Measurements from ENCODE around the gene THTPA.
A peak's percentile ranks its signal among the peaks of the same experiment; 100 is the strongest.

The THTPA gene

DNA sequence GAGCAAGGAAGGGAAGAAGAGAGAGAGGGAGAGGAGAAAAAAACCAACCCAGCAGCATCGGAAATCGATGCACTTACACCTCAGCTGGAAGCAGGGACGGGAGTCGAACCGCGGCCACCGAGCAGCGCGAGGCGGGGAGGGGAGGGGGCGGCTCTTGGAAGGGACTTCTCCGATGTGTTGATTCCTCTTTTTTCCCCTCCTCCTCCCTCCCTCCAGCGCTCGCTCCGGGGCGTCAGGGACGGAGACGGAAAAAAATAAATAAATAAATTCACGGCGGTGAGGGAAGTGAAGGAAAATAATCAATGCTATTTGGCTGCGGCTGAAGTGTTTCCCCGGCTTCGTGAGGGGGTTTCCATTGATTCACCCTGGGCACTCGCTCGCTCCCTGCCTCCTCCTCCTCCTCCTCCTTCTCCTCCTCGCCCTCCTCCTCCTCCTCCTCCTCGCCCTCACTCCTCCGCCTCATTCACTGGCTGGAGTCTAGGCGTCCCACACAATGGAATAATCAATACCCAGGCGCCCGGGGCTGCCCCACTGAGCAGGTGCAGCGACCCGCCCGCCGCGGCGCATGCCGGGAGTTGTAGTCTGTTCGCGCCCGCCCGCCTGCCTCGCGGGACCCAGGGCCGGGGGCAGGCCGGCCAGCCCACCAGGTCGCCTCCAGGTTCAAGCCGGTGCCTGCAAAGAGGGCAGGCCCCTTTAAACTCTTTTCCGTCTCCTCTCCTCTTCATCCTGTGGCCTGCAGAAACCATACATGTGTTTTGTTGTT is 4.6 kb upstream of the THTPA start, which contains the start of gene ZFHX2:
ZFHX2 (minus strand) TSS at position 500 of the 763 bp plus-strand sequence. CDS start 16,440 bp downstream, outside the sequence.
- DNase-seq: peak; percentile 76

DNA sequence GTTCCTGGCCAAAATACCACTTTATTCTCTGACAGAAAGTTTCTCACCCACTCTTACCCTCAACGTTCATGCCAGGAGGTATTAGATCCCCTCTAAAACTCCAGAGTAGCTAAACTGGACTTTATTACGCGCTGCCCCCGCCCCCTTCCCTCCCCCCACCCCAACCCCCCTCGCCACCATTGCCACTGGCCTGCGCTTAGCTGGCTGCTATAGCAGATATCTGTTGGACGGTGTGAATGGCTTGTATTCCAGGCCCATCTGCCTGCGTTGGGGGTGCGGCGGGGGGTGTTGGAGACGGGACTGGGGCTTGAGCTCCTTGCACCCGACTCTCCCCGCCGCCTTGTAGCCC is 564 bp upstream of the THTPA start:
- DNase-seq: no peak

DNA sequence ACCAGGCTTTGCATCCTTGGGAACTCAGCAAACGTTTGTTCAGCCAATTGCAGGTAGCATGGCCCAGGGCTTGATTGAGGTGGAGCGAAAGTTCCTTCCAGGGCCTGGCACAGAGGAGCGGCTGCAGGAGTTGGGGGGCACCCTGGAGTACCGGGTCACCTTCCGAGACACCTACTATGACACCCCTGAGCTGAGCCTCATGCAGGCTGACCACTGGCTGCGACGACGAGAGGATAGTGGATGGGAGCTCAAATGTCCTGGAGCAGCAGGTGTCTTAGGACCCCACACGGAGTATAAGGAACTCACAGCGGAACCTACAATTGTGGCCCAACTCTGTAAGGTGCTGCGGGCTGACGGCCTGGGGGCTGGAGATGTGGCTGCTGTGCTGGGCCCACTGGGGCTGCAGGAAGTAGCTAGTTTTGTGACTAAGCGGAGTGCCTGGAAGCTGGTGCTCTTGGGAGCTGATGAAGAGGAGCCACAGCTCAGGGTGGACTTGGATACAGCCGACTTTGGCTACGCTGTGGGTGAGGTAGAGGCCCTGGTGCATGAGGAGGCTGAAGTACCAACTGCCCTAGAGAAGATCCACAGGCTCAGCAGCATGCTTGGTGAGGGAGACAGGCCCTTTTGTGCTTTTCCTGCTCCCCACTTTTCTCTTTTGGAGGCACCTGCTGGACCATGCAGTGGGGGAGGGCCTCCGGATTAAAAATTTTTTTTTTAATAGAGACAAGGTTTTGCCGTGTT is 799 bp downstream of the THTPA start:
- DNase-seq: no peak

DNA sequence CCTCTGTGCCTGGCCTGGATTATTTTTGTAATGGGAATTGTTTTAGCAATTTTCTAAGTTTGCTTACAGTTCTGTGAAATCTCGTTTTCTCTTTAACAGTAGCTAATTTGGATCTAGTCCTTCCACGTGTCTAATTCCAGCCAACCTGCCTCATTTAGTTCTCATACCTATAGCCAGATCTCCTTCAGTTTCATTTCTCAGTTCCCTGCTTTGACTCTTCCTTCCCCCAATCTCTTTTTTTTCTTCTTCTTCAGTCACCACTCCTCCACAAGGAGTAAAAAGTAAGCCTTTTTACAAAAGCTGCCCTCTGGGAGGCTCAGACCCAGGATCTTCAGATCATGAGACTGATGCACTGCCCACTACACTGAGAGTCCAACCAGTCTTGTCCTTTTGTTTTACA is 1.4 kb downstream of the THTPA start:
- no peak for DNase-seq

DNA sequence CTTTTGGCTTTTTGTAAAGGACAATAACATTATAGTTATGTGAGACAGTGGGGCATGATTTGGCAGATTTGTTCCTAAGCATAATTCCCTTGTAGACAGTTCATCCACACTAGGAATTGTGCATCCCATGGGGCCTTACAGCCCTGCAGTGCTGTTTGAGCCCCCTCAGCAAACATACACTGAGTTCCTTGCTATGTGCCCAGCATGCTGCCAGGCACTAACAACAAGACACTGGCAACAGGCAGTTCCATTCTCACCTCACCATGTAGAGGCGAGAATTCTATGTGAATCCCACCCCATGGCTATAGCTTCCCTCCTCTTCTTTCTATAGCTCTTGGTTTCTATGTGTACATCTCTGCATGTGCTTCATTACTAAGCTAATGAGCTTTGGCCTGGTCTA is 1.9 kb downstream of the THTPA start:
- no peak for DNase-seq

DNA sequence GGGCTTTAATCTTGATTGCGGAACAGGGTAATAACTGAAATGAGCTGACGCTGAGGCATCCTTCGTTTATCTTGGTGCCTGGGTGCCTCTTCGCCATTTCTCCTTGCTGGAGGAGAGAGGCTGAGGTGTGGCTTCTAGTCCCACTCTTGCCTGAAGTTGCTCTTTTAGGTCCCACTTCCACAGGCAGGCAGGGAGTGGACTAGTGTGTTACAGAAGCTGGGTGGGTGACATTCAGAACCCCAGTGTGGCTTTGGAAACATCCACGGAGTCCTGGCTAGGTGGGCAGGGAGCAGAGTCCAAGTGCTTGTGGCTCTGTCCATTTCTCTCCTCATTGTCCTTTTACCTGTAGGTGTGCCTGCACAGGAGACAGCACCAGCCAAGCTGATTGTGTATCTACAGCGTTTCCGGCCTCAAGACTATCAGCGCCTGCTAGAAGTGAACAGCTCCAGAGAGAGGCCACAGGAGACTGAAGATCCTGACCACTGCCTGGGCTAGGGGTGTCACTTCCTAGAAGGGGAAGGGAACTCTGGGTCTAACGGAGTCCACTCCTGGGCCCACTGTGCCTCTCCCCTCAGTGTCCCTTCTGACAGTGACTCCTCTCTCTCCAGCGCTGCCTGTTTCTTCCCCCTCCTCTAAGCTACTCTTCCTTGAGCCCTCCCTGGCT is 2.4 kb downstream of the THTPA start:
- DNase-seq: no peak

DNA sequence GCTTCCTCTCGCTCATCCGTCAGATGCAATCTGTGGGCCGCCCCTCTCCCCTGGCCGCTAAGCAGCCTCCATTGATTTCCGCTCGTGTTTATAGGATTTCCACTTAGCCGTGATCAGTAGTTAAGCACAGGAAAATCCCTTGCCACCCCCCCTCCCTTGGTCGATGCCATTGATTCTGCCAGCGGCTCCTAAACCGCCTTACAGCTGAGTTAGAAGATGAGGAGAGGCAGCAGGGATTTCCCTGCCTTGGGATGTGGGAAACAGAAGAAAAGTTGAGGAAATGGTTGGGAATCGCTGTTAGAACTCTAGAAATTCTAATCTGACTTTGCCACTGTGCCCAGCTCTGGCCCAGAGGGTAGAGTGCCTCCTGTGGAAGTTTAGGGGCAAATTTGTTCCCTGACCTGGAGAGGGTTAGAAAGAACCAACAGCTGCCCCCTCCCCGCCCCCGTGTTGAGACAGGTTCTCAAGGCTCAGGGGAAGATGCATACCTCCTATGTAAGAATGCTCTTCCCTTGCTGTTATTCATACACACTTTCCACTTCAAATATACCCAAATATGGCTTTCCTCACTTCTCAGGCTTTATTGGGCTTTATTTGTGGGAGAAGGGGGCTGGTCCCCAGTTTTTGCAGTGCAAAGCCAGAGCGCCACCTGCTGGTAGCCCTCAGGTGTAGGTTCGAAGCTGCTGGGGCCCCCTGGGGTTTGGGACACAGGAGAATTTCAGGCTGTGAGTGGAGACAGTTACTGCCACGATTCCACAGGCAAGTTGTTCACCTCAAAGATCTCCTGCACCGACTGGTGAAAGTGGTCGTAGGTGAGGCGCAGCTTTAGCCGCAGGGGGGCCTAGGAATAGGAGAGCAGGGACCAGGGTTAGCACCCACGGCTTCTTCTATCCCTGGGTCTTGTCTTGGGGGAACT is 3.2 kb downstream of the THTPA start:
- peak; percentile 67 for DNase-seq

DNA sequence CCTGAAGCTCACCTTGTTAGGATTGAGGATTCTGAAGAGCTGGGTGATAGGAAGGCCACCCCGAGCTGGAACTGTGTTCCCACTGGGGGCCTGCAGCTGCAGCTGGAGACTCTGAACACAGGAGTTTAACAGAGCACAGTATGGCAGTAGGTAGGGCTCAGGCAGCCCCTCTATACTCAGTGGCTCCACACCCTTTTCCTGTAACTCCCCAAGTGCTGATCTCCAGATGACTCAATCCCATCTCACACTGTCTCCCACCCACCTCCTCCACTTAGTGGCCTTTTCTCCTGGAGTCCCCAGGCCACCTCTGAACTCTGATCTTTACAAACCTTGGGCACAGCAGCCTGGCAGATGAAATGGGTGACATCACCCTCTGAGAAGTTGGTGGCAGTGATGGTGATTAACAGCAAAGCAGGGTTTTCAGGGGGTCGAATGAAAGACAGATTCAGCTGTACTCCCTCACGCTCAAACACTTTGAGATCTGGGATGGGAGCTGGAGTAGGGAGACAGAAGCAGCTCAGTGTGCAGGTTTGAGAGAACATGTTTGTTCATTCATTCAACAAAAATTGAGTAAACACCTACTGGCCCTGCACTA is 4.0 kb downstream of the THTPA start:
- no peak for DNase-seq

DNA sequence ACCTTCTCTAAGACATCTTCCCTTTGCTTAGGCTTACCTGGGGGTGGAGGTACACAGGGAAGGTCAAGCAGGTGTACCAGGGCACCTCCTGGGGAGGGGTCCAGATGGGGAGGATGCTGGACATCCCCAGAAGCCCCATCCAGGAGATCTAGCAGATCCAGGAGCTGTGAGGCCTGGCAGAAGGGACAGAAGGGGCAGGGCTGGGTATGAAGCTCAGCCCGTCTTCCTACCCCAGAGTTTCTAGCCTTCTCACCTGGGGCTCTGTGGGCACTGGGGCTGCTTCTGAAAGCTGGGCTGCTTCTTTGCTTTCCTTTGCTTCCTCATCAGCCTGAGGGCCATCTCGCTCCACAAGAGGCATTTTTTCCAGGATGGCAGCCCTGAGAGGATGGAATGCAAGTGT is 5.2 kb downstream of the THTPA start:
- DNase-seq: no peak

DNA sequence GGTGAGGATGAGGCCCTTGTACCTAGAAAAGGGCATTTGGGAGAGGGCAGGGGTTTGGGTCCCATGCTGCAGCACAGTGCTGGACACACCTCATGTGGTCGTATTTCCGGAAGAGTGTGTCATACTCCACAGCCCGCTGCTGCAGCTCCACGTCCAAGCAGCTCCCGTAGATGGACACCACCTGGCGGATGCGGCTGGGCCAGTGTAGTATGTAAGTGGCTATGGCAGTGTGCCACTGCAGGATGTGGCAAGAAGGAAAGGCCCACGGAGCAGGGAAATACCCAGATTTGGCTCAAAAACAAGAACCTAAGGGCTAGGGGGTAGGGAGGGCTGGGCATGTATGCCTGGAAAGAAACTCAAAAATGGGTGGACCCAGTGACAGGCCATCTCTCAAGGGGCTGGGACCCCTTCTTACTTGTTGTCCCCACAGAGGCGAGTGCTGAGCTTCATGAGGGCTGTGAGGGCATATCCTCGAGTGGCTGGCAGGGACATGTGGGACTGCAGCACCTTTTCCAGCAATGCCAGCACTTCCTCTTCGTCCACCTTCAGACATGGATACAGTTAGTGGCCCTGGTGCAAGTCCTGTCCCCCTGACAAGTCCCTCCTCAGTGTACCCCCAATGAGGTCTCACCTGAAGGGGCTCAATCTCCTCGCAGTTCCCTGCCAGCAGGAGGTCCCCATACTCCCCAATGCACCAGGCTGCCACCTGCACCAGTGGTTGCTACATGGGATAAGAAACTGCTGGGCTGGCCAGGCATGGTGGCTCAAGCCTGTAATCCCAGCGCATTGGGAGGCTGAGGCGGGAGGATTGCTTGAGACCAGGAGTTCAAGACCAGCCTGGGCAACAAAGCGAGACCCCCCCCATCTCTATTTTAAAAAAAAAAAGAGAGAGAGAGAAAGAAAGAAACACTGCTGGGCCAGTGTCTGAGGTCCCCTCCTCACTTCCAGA is 6.1 kb downstream of the THTPA start:
- DNase-seq: no peak

DNA sequence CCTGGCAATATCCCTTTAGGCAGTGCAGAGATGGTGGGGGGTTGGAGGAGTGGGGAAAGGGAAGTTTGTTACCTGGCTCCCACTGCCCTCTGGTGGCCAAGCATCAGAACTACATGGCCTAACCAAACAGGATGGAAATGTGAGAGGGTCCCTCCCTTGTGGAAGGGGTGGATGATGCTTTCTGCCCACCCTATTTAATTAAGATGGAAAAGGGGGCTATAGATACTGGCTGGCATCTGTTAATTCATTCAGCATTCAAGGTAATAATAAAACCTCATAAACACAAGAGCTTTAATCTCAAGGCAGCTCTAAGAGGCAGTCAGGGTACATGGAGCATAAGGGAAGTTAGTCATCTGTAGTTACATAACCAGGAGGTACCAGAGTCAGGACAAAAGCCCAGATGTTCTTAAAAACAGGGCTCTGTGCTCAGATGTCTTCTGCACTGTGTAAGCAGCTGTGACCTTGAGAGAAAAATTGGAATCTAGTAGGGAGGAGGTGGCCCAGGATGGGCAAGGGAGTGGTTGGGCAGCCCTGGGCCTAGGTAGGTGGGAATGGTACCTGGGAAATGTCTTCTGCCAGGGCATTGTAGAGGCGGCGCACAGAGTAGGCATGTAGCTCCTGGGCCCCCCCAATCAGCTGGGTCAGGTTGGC is 6.9 kb downstream of the THTPA start:
- DNase-seq: peak; percentile 53

DNA sequence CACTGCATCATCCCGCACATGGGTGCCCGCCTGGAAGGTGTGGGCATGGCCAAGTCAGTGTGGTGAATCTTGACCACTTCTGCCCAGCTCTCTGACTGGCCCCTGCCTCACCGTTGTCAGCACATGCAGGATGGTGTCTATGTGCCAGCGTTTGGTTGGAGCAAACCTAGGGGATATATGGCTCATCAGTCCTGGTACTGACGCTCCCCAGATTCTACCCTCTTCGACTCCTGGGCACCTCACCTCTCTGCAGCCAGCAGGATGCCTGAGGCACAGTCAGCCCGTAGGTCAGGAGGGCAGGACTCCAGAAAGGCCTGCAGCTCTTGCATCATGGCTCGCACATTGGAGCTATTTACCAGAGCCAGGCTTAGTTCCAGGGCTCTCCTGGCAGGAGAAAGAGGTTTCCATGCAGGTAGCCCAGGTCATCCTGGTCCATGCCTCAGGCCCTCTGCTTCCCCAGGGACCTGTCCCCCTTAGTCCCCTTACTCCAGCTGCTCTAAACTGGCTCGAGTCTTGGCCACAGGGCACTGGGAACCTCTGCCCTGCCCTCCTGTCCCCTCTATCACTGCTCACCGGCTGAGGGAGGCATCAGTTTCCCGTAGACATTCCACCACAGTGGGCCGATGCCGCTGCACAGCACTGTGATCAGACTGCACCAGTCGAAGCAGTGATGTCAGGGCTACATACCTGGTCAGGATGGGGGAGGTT is 7.6 kb downstream of the THTPA start:
- DNase-seq: no peak

DNA sequence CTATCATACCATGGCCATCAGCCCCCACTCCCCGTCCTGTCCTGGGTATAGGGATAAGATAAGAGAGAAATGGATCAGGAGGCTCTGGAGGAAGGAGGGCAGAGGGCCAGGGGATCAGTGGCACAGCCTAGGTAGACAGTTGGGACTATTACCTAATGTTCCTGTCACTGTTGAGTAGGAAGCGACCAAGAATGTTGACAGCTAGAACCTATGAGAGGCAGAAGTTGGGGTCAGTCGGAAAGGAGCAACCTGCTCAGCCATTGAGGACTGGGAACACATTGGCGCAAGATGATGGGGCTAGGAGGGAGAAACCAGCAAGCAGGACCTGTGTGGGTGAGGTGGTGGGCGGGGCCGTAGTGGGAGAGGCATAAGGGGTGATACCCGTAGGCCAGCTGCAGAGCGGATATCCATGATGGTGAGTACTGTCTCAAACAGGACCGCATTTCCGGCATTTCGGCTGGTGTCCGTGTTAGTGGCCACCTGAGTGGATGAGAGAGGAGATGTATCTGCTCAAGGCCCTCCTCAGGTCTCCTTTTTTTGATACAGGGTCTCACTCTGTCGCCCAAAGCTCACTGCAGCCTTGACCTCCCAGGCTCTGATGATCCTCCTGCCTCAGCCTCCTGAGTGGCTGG is 8.2 kb downstream of the THTPA start:
- no peak for DNase-seq

DNA sequence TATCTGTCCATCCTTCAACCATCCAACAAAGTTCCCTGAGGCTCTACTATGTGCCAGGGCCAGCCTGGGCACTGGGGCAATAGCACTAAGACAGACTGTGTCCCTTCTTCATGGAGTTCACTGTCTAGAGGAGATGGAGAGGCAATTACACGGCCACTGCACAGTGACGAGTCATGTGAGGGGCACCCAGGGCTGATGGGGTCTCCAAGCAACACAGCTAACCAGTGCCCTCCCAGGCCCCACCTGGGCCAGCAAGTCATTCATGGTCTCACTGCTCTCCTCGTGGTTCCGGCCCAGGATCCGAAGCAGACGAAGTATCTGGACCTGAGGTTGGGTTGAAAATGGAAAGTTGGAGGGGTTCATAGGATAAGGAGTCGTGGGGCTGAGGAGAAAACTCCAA is 8.8 kb downstream of the THTPA start:
- DNase-seq: no peak

DNA sequence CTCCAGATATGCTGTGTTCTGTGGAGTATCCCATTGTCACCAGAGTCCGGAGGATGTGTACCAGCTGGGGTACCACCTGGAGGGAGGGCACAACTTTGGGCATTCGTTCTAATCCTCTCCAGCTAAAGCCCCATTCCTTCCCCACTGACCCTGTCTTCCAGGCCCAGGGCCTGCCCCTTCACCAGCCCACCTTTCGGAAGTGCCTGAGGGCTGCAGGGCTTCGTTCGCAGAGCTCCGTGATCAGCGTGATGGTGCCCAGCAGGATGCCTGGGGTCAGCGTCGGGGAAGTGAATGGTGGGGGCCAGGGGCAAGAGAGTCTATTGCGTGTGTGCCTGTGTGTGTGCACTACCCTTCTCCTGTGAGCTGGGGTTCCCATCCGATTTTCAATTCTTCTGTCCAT is 9.6 kb downstream of the THTPA start:
- DNase-seq: no peak

DNA sequence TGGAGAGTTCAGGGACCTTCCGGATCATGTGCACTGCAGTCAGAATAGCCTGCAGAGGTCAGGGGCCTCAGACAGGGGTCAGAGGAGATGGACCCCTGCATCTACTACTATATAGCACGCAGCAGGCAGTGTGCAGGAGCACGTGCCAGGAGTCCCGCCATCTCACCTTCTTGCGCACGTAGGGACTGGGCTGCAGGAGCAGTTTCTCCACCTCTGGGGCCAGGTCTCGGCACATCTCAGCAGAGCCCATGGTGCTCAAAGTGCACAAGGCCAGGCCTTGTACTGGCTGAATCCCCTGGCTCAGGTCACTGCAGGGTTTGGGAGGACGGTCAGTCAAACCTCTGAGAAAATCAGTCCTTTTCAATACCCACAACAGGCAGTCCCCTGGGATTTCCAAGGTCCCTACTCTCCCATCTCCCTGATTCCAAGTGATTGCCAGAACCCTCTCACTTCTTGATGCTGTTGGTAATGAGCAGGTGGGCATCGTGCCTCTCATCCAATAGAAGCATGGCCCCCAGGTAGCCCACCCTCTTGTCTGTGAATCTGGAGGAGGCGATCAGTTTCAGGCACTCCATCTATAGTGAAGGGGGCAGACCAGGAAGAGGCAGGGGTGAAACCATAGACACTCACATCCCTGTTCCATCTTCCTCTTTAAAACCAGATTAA is 10.2 kb downstream of the THTPA start:
- DNase-seq: no peak

DNA sequence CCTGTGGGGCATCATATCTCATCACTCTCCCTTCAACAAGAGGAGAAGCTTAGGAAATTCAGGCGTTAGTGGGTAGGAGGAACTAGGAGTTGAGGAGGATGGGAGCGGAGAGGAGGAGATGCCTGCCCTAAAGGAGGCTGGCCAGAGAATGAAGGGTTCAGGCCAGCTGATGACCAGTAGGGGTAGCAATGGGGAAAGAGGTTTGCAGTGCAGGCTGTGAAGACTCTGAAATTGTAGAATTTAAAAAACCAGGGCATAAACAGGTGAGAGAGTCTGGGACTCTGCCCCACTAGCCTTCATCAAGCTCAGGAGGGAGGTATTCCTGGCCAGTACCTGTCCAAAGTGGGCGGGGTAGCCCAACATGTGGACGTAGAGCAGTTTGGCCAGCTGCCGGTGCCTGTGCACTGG is 10.7 kb downstream of the THTPA start:
- no peak for DNase-seq

DNA sequence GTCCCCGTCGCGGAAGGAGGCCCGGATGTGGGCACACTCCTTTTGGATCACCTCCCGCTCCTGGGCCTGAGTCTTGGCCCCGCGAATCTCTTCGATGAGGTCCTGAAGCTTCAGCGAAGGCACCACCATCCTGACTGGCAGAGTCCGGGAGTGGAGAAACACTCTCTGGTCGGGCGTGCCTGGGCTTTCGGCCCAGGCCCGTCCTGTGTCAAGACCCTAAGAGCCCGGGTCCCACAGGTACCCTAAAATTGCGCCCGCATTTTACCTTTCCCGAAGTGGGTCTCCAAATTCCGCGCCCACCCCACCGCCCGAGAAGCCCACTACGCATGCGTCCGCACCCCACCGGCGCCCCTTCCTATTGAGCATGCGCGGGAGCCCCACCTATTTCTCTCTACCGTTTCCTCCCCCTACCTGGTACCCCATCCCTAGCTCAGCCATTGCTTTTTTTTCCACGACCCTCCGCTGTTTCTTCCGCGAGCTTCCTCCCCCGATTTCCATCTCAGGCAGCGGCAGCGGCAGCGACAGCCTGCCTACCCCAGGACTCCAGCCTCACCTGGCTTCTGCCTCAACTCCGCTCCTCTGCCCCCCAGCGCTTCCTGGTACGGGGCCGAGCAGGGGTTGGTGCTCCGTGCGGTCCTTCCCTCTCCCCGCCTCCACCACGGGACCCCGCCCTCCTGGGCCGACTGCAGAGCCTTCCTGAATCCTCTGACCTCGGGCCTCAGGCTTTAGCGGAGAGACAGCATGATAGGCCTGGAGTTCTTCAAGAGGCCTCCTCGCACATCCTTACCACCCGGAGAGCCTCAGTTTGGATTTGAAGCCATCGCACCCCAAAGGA is 11.3 kb downstream of the THTPA start, which contains the start of gene AP1G2:
AP1G2 (minus strand) TSS at position 606 of the 835 bp plus-strand sequence; CDS start at position 129, 477 bp downstream.
- peak; percentile 69 for DNase-seq
